ENCODE data around the gene TCP11L1. TPM values are rescaled to one million over a fixed set of nuclear protein-coding genes. Genes with fewer than 3 reads are reported as not detected.
A peak's percentile ranks its signal among the peaks of the same experiment; 100 is the strongest.

TCP11L1 gene
- total and polyA plus RNA-seq, 9 of the 15 experiments (the other 6 are each of a cell fraction or from before 2014, with no cell fraction given) = 1.6 to 15.3 (median 5.4) TPM

- no peak for TF ChIP-seq ZMIZ1 (IDR thresholded peaks at IDR 0.05; ENCODE audit: low read depth in 2 of 2, low read length in 2 of 2)
Observed at GRCh38 chr11:33040033-33040861, 875 bp downstream of the TCP11L1 start (continued).

GRCh38 chr11:33040862-33041453 is 1.6 kb downstream of the TCP11L1 start:
- intact Hi-C loops (cut with micrococcal nuclease) = no loop called here
- peaks cover 0 to 19% of the 10 kb centered on the region in 2 experiments; a peak in 2 of 5 replicates for H3K4me1 ChIP-seq (replicated peaks in 1 of 2; ENCODE audit: control insufficient read depth in 2 of 2, insufficient read depth in 2 of 2, low read length in 2 of 2)
- H3K27me3 ChIP-seq (ENCODE audit: control insufficient read depth in 2 of 2, insufficient read depth in 2 of 2, low read length in 2 of 2) = no peaks in the 10 kb centered on the region
- H3K4me3 ChIP-seq = no peak overlapping the region
- H3K9me1 ChIP-seq (ENCODE audit: control insufficient read depth, insufficient read depth, low read length) = no peaks in the 10 kb centered on the region
- no peak overlapping the region for H3K9ac ChIP-seq (ENCODE audit: insufficient read depth in 1 of 2, low read depth in 2 of 2, low read length in 2 of 2)
- CTCF ChIA-PET (ENCODE audit: low intra/inter-chr PET ratio) = interaction anchor here (0.6 kb wide), 1 partner anchor 702 kb away, joined by 5 read pairs; no protein-coding TSS in a partner anchor
- DNase-seq (ENCODE audit: extremely low read depth in 1 of 4, low spot score in 3 of 4) (no peak), ATAC-seq (no peak), FAIRE-seq (no peak)
- 0 out of 2 replicates have a peak, but pooled peaks cover 2% of the 10 kb centered on the region for H3K9me3 ChIP-seq (replicated peaks; ENCODE audit: control insufficient read depth, insufficient read depth, low read depth, low read length)
- in situ Hi-C loops (cut with MboI) = no loop called here
- no peaks in the 10 kb centered on the region for H4K20me1 ChIP-seq (replicated peaks; ENCODE audit: control insufficient read depth, insufficient read depth, low read length)
- H3K27ac ChIP-seq (ENCODE audit: extremely low read depth, low read depth, low read length) = no peak overlapping the region
- BruUV-seq (replicated peaks) = TSS peak; percentile 43
- no peaks in the 10 kb centered on the region for H3K36me3 ChIP-seq (ENCODE audit: control insufficient read depth, insufficient read depth, low read length)
- no peak overlapping the region for H2AFZ ChIP-seq (ENCODE audit: low read depth, low read length)
- H3K4me2 ChIP-seq (ENCODE audit: insufficient read depth, low read length) = no peak overlapping the region; the same call in 1 of the 2 replicates
- no peaks in the 10 kb centered on the region; the same call in 2 of the 3 replicates for H3K79me2 ChIP-seq (ENCODE audit: control insufficient read depth, insufficient read depth, low read length)
- WGBS (ENCODE audit: insufficient coverage, low coverage, missing lambda C conversion rate) = 61% methylated on average over 5 of the region's 5 CpGs
- POLR2A ChIA-PET = interaction anchor here (1.1 to 1.8 kb wide), 2 partner anchors 14 to 23 kb away, joined by 3 to 5 read pairs; no protein-coding TSS in a partner anchor
- TF ChIP-seq DMBX1 (CRISPR knock-in tag; IDR thresholded peaks at IDR 0.05; ENCODE audit: borderline replicate concordance) (no peak), HNRNPL (IDR thresholded peaks at IDR 0.05; ENCODE audit: low read depth, low read length) (no peak), PRPF4 (IDR thresholded peaks at IDR 0.05; ENCODE audit: insufficient read depth, low read depth, low read length, poor library complexity, severe bottlenecking) (no peak), FOXP1 (CRISPR knock-in tag; IDR thresholded peaks at IDR 0.05) (no peak), ETS1 (conservative IDR thresholded peaks at IDR 0.05; ENCODE audit: control insufficient read depth, low read depth, low read length) (no peak), KDM5B (IDR thresholded peaks at IDR 0.05; ENCODE audit: insufficient replicate concordance, low read depth, low read length) (no peak), U2AF1 (optimal IDR thresholded peaks at IDR 0.05; ENCODE audit: low read depth, low read length) (no peak), HNRNPUL1 (IDR thresholded peaks at IDR 0.05; ENCODE audit: low read length) (no peak), ETS2 (tag; IDR thresholded peaks at IDR 0.05; ENCODE audit: borderline replicate concordance, poor library complexity, severe bottlenecking) (no peak), POLR2G (IDR thresholded peaks at IDR 0.05; ENCODE audit: low read depth, low read length) (no peak), ZBTB17 (CRISPR knock-in tag; IDR thresholded peaks at IDR 0.05) (no peak)
